ENCODE results near the gene IFT20. TPM values are rescaled to one million over a fixed set of nuclear protein-coding genes. Genes with fewer than 3 reads are reported as not detected.

The IFT20 gene
- total and polyA plus RNA-seq, 2 of the 13 experiments (the other 11 are each of a cell fraction or from before 2014, with no cell fraction given): 28.0 to 37.8 TPM

DNA sequence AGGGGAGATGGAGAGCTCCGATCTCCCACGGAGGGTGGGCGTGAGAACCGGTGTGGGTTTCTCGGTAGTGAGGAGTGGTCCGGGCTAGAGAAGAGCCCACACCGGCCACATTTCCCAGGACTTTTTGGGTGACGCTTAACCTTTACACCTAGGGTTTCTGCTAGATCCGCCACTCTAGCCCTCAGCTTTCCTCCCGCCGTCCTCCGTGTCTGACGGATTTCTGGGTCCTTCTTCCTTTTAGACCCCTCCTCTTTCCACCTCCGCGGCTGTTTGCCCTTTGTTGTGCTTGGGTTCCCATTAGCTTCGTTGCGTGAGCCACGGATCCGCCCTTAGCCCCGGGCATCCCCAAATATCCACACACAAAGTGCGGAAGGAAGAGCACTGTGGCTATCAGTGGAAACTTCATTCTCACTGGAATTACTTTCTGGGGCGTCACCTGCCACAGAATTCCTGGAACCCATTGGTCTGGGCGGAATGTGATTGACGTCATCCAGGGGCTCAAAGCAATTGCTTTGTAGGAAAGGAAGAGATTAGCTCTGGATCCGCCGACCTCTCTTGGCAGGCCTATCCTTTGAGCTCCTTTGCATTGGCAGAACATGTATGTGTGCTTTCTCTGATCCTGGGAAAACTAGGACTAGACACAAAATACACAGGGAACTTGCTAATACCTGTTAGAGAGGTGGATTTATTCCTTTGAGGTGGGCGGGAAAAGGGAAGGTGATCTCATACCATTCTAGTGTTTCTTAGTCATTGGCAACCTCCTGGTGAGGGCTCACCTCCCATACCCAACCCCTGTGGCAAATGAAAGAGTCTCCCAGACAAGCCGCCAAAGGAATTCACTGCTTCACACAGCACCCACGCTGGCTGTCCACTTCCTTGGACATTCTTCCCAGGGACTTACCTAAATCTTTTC, 943 bp upstream of the IFT20 start (continued):
- no peak for TF ChIP-seq HNF4G (IDR thresholded peaks at IDR 0.05; ENCODE audit: borderline replicate concordance, low read depth, low read length)
- TF ChIP-seq HNF4G (CRISPR knock-in tag; IDR thresholded peaks at IDR 0.05; ENCODE audit: borderline replicate concordance, low read depth): no peak
- TF ChIP-seq ZNF7 (CRISPR knock-in tag; IDR thresholded peaks at IDR 0.05): no peak
- TF ChIP-seq JARID2 (CRISPR knock-in tag; IDR thresholded peaks at IDR 0.05; ENCODE audit: insufficient replicate concordance): no peak
- TF ChIP-seq ERF (CRISPR knock-in tag; IDR thresholded peaks at IDR 0.05): no peak
- TF ChIP-seq TGIF2 (CRISPR knock-in tag; IDR thresholded peaks at IDR 0.05): peak; percentile 66; the same call in 1 of the 2 replicates
- TF ChIP-seq ZSCAN30 (CRISPR knock-in tag; IDR thresholded peaks at IDR 0.05): no peak
- TF ChIP-seq, protein P1, sequence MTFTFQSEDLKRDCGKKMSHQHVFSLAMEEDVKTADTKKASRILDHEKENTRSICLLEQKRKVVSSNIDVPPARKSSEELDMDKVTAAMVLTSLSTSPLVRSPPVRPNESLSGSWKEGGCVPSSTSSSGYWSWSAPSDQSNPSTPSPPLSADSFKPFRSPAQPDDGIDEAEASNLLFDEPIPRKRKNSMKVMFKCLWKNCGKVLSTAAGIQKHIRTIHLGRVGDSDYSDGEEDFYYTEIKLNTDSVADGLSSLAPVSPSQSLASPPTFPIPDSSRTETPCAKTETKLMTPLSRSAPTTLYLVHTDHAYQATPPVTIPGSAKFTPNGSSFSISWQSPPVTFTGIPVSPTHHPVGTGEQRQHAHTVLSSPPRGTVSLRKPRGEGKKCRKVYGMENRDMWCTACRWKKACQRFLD (CRISPR knock-in tag; IDR thresholded peaks at IDR 0.05; ENCODE audit: borderline replicate concordance): no peak
- TF ChIP-seq TEAD3 (CRISPR knock-in tag; optimal IDR thresholded peaks at IDR 0.05; ENCODE audit: borderline replicate concordance): peak; percentile 91
- no peak for TF ChIP-seq PBX3 (CRISPR knock-in tag; IDR thresholded peaks at IDR 0.05; ENCODE audit: borderline replicate concordance)
- peak; percentile 18; the same call in 1 of the 2 replicates for TF ChIP-seq SMAD3 (CRISPR knock-in tag; IDR thresholded peaks at IDR 0.05)
- no peak for TF ChIP-seq SKI (IDR thresholded peaks at IDR 0.05; ENCODE audit: partially characterized antibody)
- no peak for TF ChIP-seq GFI1 (CRISPR knock-in tag; IDR thresholded peaks at IDR 0.05; ENCODE audit: borderline replicate concordance)
- 0 out of 2 replicates have a peak, but pooled peaks have one; percentile 36 for TF ChIP-seq ZNF280D (CRISPR knock-in tag; IDR thresholded peaks at IDR 0.05)

All from HepG2 (cell line).